GM18870 (cell line): ENCODE measurements around the gene PBX1.

Source experiments
- ATAC-seq: cut with Tn5 transposase; IDR thresholded peaks from one replicate; pipeline ENCODE4 v1.9.1; 2021; ENCODE audit warnings: moderate library complexity; ENCODE audit not compliant: unreplicated experiment

The PBX1 gene

DNA sequence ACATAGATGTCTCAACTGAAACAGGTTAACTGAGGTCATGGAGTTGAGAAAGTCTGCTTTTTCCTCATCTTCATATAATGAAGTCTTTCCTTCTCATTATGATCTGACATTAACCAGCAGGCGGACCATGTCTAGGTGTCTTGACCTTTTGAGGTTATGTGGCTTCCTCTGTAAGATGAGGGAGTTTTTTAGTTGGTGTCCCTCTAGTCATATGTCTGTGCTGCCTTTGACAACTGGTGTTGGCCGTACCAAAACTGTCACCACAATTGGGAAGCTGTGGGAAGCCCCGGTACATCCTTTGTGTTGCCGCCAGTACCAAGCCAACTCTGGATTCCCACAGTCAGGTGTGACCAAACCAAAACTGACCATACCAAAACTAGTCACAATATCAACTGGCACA lies 105.1 kb downstream of the PBX1 start:
- ATAC-seq, result peak; percentile 47

DNA sequence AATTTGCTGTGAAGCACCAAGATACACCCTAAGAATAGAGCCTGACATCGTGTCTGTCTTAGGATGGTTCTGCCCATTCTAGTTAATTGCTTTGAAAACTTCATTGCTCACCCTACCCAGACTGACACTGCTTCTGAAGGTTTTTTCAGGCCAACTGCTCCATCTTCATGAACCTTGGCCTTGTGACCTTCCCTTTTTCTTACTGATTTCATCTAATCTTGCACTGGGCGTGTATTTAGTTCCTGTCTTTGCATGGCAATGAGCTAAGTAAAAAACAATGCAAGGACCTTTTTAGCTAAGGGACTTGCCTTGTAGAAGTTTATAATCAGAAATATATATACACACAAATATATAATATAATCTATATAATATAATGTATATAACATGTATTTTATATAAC lies 108.0 kb downstream of the PBX1 start:
- no peak for ATAC-seq

DNA sequence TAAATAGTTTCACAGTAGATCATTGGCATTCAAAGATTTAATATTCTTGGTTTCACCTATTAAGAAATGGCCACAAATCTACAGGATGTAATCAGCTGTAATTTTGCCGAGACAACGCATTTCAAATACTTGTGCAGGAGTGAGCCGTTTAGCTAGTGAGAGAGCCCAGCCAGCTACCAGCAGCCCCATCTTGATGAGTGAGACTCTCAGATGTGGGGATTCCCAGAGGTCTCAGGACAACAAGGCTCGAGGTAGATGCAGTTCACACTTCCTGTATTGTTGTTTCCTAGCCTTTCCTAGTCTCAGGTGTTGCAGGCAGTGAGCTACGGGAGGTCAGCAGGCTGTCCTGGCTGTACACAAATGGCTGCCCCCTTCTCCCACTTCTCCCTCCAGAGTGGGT lies 108.6 kb downstream of the PBX1 start:
- ATAC-seq, result no peak

DNA sequence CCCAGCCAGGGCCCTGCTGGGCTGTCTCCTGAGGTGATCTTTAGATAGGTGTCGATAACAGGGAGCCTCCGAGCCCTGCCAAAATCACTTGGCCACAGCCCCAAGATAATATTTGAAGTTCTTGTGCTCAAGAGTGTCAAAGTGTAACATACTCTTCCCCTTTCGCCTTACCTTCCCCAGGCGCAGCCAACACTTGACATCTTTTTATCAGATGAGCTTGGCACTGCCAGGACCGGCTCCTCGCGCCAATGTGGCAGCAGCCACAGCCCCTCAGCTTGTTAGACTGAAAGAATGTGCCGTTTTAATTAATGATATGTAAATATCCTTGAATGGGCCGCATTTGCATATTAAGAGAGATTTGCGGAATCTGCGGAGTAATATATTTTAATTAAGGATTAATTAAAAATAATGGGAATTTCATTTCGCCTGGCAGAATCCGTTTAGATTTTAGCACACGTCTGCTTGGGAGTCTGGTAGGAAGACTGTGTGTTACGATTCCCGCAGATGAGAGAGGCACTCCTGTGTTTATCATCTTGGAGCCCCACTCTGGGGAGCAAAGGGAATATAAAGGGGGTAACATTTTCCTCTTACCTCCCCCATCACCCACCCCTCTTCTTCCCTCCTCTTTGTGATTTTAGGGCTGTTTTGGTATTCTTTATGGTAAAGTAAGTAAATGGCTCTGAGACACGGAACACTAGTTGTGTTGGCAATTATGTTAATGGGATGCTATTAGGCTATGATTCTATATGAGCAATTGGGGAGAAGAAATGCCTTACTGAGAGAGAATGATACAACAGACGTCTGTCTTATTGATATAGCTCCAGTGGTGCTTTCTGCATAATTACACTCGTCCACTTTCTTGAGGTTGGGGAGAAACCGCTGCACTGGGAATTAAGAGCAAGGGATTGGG lies 109.8 kb downstream of the PBX1 start:
- ATAC-seq, result no peak

DNA sequence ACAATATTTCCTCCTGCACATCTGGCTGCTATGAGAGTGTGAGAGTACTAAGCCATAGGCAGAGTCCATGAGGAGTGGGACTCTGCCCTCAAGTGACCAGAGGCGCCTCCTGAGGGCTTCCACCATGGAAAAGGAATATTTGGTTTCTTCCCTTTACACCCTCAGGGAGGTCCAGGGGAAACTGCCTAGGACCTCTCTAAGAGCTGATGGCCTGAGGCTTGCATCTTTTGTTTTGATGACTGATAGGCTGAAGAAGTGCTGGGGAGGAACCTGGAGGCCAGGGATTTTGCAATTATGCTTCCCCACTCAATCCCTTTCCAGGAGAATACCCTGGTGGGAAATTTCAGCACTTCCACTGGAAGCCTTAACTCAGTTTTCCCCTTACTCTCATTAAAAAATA lies 111.0 kb downstream of the PBX1 start:
- no peak for ATAC-seq

DNA sequence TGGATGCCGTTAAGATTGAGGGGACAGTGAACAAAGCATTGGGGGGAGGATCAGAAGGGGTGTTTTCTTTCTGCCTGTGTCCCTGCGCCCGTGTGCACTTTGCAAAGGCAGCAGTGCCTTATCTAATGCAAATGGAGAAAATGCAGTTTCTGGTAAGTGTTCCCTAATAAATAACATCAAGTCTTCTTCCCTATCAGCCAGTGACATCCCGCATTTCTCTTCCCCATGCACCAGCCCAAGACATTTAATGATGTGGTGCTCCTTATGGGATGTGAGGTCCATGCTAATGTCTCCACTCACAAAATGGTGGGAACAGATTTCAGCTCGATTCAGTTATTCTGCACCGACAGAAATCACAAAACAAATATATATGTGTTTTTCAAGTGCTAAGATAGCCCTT lies 111.8 kb downstream of the PBX1 start:
- ATAC-seq, result no peak

DNA sequence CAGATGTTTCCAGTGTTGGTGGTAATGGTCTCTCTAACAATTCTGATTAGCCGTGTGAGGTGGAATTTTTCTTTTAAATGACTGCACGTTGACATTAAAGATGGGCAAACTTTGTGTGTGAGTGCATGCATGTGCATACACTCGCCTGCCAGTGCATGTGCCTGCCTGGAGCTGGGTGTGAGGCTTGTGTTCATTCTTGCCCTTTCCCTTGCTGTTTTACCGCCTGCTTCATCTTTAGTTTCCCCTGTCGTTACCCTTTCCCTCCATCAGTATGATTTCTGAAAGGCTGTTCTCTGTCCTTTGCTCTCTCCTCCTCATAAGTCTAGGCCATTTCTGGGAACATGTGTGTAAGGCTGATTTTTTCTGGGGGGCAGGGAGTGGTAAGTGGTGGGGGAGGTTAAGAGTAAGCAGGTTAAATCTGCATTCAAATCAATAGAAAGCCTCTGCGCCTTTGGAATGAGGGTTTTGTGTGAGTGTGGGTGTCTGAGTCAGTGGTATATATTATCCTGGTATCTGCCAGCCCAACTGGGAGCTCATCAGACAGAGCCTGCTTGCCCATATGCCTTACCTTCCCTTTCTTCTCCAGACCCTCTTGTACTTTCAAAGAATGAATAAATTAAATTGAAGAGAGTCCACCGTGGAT lies 112.5 kb downstream of the PBX1 start:
- no peak for ATAC-seq

DNA sequence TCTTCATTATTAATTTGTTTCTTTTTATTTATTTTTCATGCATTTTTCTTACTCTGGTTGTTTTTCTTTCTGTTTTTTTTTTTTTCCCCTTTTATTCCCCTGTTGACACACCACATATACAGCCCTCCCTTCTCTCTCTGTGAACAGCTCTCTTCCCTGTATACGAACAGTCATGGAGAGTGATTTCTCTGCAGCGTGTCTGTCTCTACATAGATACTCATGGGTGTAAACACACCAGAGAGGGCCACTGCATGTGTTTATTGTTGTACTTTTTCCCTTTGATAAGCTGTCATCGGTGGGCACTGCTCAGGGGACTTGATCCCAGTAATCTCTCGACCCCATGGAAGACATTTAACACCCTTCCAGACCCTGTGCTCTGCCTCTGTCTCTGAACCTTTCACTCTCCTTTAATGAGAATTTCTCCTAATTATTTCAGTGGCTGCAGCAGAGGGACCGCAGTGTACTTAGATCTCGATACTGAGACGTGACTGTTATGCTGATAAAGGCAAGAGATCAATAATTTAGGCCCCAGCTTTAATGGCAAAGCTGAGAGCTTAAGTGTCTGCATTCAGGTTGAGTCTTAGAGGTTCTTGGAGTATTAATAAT lies 113.1 kb downstream of the PBX1 start:
- no peak for ATAC-seq

DNA sequence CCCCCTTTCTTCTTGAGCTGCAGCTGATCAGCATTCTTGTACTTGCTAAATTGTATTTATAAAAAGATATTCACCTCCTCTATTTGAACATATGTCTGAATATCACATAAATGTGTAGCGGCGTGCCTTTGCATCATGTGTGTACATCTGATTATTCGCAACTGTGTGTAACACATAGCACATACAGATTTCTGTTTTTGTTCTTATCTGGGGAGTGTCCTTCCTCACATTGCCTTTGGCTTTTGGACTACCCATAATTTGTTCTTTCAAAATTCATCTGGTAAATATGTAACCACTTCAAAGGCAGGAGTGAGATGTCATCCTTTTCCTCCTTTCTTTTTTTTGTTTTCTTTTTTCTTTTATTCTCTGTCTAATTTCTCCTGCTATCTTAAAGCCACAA lies 113.6 kb downstream of the PBX1 start:
- no peak for ATAC-seq

DNA sequence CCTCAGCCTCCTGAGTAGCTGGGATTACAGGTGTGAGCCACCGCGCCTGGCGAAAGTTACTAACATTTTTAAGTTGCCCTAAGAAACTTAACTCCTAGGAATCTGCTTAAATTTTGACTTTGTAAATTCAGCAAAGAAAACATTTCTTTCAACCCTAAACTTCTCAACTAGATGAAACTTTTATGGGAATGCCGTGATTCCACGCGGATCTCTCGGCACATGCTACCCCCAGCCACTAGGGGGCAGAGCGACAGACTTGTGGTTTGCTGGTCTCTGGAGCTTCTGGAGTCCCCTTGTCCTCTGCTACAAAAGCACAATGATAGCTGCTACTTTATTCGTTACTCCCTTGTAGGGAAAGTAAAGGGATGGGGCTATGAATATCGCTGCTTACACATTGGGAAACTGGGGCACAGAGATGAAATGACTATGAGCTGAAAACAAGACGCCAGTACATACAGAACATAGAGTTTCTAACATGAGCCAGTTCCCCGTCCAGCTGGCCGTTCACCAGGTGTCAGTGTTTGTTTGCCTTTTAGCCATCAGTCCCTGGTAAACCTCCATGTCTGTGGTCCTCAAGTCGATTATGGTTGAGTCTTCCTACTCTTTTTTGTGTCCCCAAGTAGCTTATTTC lies 114.7 kb downstream of the PBX1 start:
- ATAC-seq, result no peak

DNA sequence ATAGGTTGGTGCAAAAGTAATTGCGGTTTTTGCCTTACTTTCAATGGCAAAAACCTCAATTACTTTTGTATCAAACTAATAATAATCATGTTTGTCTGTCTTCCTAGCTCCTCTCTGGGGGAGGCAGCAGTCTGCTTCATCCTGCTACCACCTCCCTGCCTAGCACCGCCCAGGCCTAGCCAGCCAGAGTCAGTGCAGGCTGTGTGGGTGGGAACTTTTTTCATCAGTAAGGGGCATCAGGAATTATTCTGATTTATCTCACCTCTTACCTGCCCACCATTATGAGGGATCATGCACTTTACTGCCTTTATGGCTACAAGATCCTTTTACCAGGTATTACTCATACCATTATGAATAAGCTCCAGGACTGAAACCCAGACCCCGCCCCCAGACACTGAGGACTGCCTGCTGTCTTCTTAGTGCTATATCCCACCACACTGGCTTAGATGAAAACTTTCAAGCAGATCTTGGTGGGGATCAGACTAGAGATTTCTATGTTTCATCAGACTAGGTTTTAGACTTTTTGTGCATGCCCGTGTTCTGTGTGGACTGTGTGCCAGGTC lies 116.4 kb downstream of the PBX1 start:
- ATAC-seq, result no peak

DNA sequence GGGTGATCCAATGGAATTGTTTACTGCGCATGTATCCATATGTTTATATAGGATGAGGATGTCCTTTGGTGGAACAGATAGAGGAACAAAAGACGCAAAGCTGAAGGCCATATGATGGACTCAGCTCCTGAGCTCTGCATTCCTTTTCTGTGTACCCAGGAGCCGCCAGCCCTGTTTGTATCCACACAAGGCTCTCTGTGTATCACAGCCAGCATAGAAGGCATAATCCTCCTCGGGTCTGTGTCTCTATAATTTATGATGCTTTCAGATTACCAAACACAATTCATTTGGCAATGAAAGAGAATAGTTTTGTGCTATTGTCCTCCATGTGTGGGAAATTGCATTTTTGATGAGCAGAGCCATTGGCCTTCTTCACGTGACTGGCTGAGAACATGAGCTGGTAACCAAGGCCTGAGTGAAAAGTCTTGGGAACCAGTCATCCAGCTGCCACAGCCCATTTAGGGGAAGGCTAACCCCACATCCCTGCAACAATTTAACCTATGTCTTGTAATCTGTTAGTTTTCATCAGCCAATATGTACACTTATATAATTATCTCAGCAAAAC lies 119.2 kb downstream of the PBX1 start:
- no peak for ATAC-seq

DNA sequence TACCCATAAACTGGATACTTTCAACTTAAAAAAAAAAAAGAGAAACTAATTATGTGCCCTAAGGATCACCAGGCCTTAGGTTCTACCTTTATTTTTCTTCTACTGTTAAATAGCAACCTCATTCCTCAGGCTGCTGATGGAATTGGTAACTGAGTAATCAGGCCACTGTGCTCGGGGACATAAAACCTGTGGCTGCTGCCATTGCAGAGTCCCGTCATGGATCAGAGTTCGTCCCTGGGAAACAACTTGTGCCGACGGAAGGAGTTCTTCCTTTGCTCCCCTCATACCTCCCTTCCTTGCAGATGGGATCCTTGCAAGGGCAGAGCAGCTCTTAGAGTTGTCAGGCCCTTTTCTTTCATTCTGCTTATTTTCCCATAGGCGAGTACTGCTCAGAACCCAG lies 123.6 kb downstream of the PBX1 start:
- ATAC-seq, result no peak

DNA sequence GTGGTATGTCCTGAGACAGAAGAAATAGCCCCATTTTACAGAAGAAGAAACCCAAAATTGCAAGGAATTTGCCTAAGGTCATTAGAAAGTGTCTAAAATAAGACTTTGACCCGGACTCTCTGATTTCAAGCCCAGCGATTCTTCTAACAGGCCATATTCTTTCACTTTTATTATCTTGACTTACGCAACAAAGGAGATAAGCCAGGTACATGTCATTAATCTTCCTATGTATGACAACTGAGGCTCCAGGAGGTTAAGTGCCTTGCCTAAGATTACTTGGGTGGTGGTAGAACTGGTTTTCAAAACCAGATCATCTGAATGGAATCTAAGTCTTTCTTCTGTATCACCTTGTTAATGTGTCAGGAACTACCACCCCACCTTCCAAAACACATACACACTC lies 124.3 kb downstream of the PBX1 start:
- ATAC-seq, result no peak

DNA sequence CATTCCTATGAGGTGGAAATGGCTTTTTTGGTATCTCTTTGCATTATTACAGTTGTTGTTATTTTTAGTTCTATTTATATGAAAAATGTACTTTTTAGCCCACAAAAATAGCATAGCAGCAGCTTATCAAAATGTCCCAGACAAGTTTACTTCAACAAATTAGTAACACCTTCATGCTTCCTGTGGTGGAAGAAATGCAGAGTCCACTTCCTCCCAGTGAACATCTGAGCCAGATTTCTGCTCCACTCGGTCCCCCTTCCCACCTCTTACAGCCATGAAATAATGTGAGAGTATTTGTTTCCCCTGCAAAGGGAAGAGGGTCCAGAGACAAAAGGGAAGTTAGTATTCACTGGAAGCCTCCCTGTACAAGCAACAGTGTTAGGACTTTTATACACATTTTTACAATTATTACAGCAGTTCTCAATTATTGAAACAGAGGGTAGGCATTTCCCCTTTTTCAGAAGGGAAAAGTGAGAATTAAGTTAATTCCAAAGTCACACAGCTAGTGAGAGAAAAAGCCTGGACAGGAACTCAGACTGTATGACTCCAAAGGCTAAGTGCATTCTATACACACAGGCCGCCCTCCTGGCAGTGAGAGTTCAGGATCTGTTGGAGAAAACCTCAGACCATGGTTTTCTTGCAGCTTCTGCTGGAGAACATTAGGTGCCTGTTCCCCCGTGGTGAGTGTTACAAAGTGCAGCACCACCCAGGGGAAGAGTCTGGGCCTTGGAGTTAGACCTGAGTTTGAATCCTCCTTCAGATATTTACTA lies 126.5 kb downstream of the PBX1 start:
- ATAC-seq, result no peak

DNA sequence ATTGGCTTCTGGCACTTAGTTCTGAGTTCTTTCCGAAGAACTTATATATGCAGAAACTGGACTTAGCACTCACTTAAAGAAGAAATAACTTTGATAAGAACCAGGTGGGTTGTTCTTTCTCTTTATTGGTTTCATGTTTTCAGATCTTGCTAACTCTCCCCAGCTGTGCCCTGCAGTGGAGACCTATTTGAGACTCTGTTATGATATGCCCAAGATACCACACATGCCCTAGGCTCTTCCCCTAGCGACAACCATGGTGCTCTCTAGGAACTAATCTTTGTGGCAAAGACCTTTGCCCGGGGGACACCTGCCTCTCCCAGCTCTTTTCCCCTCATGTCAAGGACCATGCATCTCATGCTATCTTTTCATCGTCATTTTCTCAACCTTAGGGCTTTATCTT lies 128.8 kb downstream of the PBX1 start:
- no peak for ATAC-seq

DNA sequence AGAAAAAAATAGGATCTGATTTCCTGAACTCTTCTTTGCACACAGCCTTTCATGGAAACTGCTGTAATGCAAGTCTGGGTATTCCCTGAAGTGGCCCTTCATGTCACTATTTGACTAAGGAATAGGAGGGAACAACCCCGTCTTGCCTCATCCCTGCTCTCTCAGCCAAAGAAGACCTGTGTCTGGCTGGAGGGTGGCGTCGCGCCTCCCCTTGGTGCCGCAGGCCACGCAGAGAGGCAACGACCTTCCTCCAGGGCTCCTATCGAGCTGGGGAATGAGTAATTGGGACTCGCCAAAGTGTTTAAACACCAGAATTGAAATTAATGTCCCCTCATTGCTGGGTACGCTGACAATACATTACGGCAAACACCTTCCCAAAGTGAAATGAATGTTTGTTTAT lies 129.8 kb downstream of the PBX1 start:
- ATAC-seq, result no peak

DNA sequence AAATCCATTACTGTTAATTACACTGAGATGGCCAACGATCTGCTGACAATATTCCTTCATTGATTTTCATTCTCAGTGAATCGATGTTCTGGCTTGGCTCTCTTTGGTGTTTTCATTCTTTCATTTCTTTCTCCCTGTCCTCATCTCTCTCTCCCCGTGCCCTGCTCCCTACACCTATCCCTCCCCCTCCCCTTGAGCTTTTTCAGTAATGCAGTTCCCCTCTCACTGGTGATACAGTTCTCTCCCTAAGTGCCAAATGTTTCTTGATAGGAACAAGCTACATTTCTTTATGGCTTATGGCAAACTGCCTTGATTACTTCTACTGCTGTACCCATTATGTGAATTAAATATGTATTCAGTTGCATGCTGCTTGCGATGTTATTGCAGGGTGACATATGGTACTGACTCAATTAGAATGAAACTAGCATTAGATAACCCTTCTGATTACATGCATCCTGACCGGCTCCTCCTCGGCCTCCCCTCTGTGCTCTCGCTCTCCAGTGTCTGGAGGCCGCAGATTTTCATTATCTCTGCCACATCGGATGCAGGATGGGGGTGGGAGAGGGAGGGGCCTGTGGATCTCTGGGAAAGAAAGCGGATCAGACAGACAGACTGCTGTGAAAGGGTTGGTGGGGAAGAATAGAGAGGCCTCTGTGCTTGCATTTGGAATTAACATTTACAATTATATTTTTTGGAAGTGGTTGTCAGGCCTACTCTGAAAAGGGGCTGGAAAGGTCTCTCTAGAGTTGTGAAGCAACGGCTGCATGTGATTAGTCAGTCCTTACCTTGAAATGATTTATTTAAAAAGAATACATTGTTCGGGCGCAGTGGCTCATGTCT lies 130.9 kb downstream of the PBX1 start:
- no peak for ATAC-seq

DNA sequence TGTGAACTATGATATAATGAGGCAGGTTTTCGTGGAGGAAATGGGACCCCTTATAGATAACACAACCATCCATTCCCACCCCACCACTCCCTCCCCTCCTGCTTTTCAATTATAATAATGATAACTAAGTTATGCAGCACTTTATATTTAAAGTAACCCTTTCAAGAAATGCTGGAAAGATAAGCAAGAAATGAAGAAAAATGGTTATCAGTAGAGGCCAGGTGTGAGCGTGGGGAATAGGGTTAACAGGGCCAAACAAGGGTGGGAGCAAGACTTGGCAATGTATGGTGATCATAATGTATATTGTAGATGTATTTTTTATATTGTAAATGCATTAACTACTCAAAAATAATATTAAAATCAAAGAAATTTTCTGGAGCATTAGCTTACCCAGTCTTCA lies 133.4 kb downstream of the PBX1 start:
- ATAC-seq, result no peak
